ENCODE measurements around the gene SIGLEC10.

DNA sequence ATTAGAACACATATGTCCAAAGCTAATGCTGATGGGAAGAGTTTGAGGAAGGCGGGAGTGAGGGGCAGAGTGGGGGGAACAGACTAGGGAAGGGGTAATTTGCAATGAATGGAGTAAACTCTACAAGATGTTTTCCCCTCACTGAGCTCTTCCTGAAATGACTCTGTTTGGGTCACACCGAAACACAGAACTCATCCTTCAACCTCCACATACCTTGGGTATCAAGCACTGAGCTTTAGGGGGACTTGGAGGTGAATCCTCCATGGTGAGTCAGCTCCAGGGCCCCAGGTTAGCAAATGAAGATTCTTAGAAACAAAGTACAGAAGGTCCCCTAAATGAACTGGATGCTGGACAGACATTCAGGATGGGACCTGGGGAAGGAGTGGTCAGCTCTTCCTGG lies 1.3 kb upstream of the SIGLEC10 start:
- TF ChIP-seq, protein P1, sequence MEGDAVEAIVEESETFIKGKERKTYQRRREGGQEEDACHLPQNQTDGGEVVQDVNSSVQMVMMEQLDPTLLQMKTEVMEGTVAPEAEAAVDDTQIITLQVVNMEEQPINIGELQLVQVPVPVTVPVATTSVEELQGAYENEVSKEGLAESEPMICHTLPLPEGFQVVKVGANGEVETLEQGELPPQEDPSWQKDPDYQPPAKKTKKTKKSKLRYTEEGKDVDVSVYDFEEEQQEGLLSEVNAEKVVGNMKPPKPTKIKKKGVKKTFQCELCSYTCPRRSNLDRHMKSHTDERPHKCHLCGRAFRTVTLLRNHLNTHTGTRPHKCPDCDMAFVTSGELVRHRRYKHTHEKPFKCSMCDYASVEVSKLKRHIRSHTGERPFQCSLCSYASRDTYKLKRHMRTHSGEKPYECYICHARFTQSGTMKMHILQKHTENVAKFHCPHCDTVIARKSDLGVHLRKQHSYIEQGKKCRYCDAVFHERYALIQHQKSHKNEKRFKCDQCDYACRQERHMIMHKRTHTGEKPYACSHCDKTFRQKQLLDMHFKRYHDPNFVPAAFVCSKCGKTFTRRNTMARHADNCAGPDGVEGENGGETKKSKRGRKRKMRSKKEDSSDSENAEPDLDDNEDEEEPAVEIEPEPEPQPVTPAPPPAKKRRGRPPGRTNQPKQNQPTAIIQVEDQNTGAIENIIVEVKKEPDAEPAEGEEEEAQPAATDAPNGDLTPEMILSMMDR (optimal IDR thresholded peaks at IDR 0.05 in 1 of 3, IDR thresholded peaks at IDR 0.05 in 1 of 3, conservative IDR thresholded peaks at IDR 0.05 in 1 of 3; ENCODE audit: extremely low read depth in 1 of 3, insufficient read depth in 2 of 3, low read length in 3 of 3) = no peak
- no peak for TF ChIP-seq EZH2 (IDR thresholded peaks at IDR 0.05; ENCODE audit: low read length)
